HG03066 (cell line): ENCODE data around the gene ABCC4.

Experiments
- ATAC-seq: cut with Tn5 transposase; IDR thresholded peaks from one replicate; pipeline ENCODE4 v1.9.1; 2021; ENCODE audit warnings: low read depth; ENCODE audit not compliant: unreplicated experiment

Gene ABCC4, protein sequence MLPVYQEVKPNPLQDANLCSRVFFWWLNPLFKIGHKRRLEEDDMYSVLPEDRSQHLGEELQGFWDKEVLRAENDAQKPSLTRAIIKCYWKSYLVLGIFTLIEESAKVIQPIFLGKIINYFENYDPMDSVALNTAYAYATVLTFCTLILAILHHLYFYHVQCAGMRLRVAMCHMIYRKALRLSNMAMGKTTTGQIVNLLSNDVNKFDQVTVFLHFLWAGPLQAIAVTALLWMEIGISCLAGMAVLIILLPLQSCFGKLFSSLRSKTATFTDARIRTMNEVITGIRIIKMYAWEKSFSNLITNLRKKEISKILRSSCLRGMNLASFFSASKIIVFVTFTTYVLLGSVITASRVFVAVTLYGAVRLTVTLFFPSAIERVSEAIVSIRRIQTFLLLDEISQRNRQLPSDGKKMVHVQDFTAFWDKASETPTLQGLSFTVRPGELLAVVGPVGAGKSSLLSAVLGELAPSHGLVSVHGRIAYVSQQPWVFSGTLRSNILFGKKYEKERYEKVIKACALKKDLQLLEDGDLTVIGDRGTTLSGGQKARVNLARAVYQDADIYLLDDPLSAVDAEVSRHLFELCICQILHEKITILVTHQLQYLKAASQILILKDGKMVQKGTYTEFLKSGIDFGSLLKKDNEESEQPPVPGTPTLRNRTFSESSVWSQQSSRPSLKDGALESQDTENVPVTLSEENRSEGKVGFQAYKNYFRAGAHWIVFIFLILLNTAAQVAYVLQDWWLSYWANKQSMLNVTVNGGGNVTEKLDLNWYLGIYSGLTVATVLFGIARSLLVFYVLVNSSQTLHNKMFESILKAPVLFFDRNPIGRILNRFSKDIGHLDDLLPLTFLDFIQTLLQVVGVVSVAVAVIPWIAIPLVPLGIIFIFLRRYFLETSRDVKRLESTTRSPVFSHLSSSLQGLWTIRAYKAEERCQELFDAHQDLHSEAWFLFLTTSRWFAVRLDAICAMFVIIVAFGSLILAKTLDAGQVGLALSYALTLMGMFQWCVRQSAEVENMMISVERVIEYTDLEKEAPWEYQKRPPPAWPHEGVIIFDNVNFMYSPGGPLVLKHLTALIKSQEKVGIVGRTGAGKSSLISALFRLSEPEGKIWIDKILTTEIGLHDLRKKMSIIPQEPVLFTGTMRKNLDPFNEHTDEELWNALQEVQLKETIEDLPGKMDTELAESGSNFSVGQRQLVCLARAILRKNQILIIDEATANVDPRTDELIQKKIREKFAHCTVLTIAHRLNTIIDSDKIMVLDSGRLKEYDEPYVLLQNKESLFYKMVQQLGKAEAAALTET (N-terminal part only)

DNA sequence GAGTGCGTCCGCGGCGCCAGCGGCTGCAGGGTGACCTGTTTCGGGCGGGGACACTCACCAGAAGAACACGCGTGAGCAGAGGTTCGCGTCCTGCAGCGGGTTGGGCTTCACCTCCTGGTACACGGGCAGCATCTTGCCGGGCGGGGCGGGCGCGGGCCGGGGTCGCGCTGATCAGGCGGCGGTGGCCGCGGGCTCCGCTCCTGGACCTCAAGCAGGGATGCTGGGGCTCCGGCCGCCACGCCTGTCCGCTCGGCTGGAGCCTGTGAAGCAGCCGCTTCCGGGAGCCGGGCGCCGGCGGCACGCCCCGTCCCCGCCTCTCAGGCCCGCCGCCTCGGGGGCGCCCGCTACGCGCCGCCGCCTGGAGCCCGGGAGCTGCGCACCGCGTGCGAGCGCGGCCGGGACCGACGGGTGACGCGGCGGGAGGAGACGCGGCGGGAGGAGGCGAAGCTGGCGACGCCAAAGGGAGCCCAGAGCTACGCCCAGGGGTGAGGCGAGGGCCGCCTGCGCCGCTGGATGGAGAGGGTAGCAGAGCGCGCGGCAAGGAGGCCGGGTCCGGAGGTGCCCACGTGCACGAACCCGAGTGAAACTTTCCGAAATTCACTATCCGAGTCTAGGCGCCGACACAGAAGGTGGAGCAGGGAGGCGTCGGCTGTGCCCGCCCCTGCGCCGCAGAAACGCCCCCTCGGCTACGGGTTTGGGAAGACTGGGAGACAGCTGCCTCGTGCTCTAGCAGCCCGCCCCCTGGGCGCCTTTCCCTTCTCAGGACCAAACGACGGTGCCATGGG is at the start of gene ABCC4:
ABCC4 (minus strand) TSS at position 269 of the 785 bp plus-strand sequence; CDS start at position 132, 137 bp downstream.
- peak; percentile 79 for ATAC-seq

GRCh38 chr13:95349267-95349666 is 48.0 kb upstream of the ABCC4 start:
- ATAC-seq, result no peak

- ATAC-seq, result no peak
Observed at GRCh38 chr13:95343944-95344343, 42.7 kb upstream of the ABCC4 start.

DNA sequence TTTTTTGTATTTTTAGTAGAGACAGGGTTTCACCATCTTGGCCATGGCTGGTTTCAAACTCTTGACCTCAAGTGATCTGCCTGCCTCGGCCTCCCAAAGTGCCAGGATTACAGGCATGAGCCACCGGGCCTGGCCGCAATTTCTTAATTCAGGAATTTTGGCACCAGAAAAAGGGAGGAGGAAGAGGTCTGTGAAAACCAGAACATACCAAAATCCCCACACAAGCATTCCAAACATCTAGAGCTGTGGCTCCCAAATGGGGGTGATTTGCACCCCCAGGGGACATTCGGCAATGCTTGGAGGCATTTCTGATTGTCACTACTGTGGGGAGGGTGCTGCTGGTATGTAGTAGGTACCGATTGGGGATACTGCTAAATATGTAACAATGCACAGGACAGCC is 40.2 kb upstream of the ABCC4 start:
- ATAC-seq, result no peak

DNA sequence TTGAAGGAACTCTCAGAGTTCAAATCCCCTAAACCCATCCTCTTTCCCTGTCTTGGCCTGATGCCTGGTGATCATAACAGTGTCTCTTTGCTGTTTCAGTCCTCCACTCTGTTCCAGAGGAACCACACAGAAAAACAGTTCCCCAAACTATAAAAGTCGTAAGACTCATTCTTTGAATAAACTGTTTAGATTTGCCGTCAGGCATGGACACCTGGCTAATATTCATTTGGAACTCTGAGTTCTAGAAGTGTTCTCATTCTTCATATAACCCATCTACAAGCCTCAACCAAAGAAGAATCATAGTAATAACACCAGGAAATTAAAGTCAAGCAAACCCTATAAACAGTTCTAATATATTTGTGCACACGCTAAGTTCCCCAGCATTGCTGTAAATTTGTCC is 37.7 kb upstream of the ABCC4 start:
- no peak for ATAC-seq

GRCh38 chr13:95337597-95337996 is 36.3 kb upstream of the ABCC4 start:
- no peak for ATAC-seq

- no peak for ATAC-seq
Observed at GRCh38 chr13:95335667-95336066, 34.4 kb upstream of the ABCC4 start.

DNA sequence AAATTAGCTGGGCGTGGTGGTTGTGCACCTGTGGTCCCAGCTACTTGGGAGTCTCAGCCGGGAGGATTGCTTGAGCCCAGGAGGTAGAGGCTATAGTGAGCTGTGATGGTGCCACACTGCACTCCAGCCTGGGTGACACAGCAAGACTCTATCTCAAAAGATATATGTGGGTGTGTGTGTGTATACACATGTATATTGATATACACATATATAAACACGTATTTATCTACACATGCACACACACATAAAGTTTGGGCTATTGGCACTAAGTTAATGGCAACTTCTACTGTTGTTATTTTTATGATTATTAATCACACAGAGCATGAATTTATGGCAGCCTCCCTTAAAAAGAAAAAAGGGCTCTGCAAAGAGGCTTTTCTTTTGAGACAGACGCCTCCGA is 27.1 kb upstream of the ABCC4 start:
- ATAC-seq, result no peak

- no peak for ATAC-seq
Observed at GRCh38 chr13:95327190-95327589, 25.9 kb upstream of the ABCC4 start.

DNA sequence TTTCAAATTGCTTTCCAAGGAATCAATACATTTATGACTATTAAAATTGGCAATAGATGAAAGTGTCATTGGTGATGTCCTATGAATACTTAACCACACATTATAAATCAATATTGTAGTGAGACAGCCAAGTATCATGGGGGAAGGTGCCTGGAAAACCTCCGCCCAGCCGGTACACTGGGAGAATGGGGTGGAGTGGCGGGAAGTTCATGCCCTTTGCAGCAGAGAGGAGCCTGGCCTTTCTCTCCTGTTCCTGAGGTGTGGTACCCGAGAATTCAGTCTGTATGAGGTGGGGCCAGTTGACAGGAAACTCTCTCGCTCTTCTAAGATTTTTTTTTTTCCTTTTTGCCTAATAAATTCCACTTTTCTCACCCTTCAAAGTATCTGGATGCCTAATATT is 25.4 kb upstream of the ABCC4 start:
- ATAC-seq, result no peak

- no peak for ATAC-seq
Observed at GRCh38 chr13:95325485-95325884, 24.2 kb upstream of the ABCC4 start.

DNA sequence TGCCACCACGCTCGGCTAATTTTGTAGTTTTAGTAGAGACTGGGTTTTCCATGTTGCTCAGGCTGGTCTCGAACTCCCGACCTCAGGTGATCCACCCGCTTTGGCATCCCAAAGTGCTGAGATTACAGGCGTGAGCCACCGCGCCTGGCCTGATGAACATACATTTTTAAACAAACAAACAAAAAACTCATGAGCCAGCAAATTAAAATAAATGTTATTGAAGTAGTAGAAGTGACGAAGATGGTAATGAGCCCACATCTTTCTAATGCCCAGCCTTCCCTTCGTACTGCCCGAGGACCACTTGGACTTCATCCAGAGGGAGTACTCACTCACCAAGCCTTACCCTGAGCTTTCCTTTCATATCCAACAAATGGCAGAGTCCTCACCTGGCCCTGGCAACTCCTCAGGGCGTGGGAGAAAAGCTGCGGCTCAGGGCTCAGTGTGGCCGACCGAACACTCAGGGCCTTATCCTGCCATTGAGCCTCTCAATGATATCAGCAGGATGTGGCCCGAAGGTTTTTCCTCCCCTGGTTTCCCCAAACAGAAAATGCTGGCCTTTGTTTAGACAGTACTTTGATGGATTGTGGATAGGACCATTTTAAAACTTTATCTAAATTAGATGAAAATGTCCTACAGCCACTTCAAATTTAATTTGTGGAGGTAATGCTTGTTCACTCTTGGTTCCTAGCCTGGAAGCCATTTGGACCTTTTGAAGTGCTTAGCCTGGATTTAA is 22.8 kb upstream of the ABCC4 start:
- ATAC-seq, result no peak

DNA sequence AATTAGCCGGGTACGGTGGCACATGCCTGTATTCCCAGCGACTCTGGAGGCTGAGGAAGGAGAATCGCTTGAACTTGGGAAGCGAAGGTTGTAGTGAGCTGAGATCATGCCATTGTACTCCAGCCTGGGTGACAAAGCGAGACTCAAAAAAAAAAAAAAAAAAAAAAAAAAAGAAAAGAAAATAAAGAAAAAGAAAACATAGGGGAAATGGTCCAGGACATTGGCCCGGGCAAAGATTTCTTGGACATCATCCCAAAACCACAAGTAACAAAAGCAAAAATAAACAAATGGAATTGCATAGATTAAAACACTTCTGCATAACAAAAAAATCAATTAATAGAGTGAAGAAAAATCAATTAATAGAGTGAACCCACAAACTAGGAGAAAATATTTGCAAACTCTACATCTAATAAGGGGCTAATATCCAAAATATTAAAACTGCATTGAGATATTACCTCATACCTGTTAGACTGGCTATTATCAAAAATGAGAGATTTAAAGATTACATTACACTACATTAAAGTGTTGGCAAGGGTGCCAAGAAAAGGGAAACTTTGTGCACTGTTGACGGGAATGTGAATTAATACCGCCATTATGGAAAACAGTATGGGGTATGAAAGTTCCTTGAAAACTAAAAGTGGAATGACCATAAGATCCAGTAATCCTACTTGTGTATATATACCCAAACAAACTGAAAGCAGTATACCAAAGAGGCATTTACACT is 18.5 kb upstream of the ABCC4 start:
- no peak for ATAC-seq

GRCh38 chr13:95317039-95317989 is 16.1 kb upstream of the ABCC4 start:
- ATAC-seq, result no peak

GRCh38 chr13:95315752-95316151 is 14.5 kb upstream of the ABCC4 start:
- no peak for ATAC-seq

GRCh38 chr13:95307507-95307906 is 6.3 kb upstream of the ABCC4 start:
- ATAC-seq, result no peak

GRCh38 chr13:95304453-95304852 is 3.2 kb upstream of the ABCC4 start:
- ATAC-seq, result no peak

- no peak for ATAC-seq
Observed at GRCh38 chr13:95301968-95302393, 730 bp upstream of the ABCC4 start.
